SK-N-MC (cell line): ENCODE measurements around the gene RASSF3.
A peak's percentile ranks its signal among the peaks of the same experiment; 100 is the strongest.
"Not testable (repeated sequence)": the region's sequence is repeated elsewhere in the genome, so short reads cannot be mapped to it uniquely, and the experiment has no call there.

ENCODE experiments used
- DNase-seq: peaks from one replicate; pipeline ENCODE4 v3.0.0-alpha.2; 2011; ENCODE audit warnings: low read depth, low spot score
- H3K27ac ChIP-seq: fragments of 200-600 bp; sonication (generic); 2 replicates; pipeline ENCODE4 v1.5.1; 2016; ENCODE audit warnings: mixed run types
- H3K36me3 ChIP-seq: fragments of 200-600 bp; sonication (generic); 2 replicates; pipeline ENCODE4 v1.6.1; 2017; ENCODE audit warnings: antibody characterized with exemption, low read length, mixed read lengths; ENCODE audit not compliant: insufficient read depth
- H3K4me3 ChIP-seq: fragments of 200-600 bp; sonication (generic); 2 replicates; pipeline ENCODE4 v1.5.1; 2016
- H3K9ac ChIP-seq: fragments of 200-600 bp; sonication (generic); 2 replicates; pipeline ENCODE4 v1.8.0; 2017; ENCODE audit warnings: mixed run types, mixed read lengths; ENCODE audit not compliant: insufficient read length
- H3K9me3 ChIP-seq: fragments of 200-600 bp; sonication (generic); 2 replicates; pipeline ENCODE4 v1.6.1; 2017; ENCODE audit warnings: low read depth, mild to moderate bottlenecking, antibody characterized with exemption, low read length, moderate library complexity, mixed read lengths
- EZH2 ChIP-seq: fragments of 200-600 bp; sonication (generic); IDR thresholded peaks from one replicate; pipeline ENCODE4 v1.6.1; 2017; ENCODE audit warnings: antibody characterized with exemption
- FOXP2 ChIP-seq: optimal IDR thresholded peaks from 2 replicates; pipeline ENCODE3; 2011; ENCODE audit warnings: mild to moderate bottlenecking, moderate library complexity; ENCODE audit not compliant: insufficient read depth; ENCODE audit errors: extremely low read length, control extremely low read depth
- POLR2AphosphoS5 ChIP-seq: IDR thresholded peaks from 2 replicates; pipeline ENCODE4 v1.6.1; 2012; ENCODE audit warnings: mild to moderate bottlenecking, low read depth, low read length, borderline replicate concordance

The RASSF3 gene

GRCh38 chr12:64621257-64621942 is 11.1 kb downstream of the RASSF3 start:
- TF ChIP-seq FOXP2 = no peak
- no peak for TF ChIP-seq POLR2AphosphoS5
- TF ChIP-seq EZH2 = no peak

GRCh38 chr12:64624035-64624434 is 13.7 kb downstream of the RASSF3 start:
- Histone ChIP-seq H3K27ac (no peak overlapping the region), H3K9ac (no peak overlapping the region), H3K4me3 (no peak overlapping the region), H3K9me3 (no peaks in the 10 kb centered on the region), H3K36me3 (no peaks in the 10 kb centered on the region)
- TF ChIP-seq EZH2 = no peak
- TF ChIP-seq FOXP2 = no peak
- no peak for TF ChIP-seq POLR2AphosphoS5
- DNase-seq = no peak

More at GRCh38 chr12:64621257-64621942, 11.1 kb downstream of the RASSF3 start:
- H3K36me3 ChIP-seq = no peaks in the 10 kb centered on the region
- H3K9ac ChIP-seq = no peak overlapping the region
- no peaks in the 10 kb centered on the region for H3K9me3 ChIP-seq
- H3K27ac ChIP-seq = no peak overlapping the region
- no peak overlapping the region for H3K4me3 ChIP-seq
- DNase-seq = no peak

GRCh38 chr12:64625243-64626077 is 15.2 kb downstream of the RASSF3 start:
- TF ChIP-seq FOXP2 = no peak
- TF ChIP-seq EZH2 = no peak
- no peak for TF ChIP-seq POLR2AphosphoS5
- DNase-seq = peak; percentile 45
- 0 out of 2 replicates have a peak, but pooled peaks cover 5% of the 10 kb centered on the region for H3K36me3 ChIP-seq
- H3K9me3 ChIP-seq = no peaks in the 10 kb centered on the region
- H3K4me3 ChIP-seq = peak overlapping the region; percentile 56
- H3K9ac ChIP-seq = peak overlapping the region; percentile 8
- H3K27ac ChIP-seq = peak overlapping the region; percentile 73

GRCh38 chr12:64626588-64626987 is 16.3 kb downstream of the RASSF3 start:
- H3K9ac ChIP-seq, H3K4me3 ChIP-seq, DNase-seq, H3K9me3 ChIP-seq, H3K36me3 ChIP-seq, H3K27ac ChIP-seq: not testable (repeated sequence)

GRCh38 chr12:64627771-64628170 is 17.5 kb downstream of the RASSF3 start:
- Histone ChIP-seq H3K9ac (no peak overlapping the region), H3K4me3 (no peak overlapping the region), H3K27ac (no peak overlapping the region), H3K9me3 (peaks cover 3% of the 10 kb centered on the region; the same call in 1 of the 2 replicates), H3K36me3 (peaks cover 5% of the 10 kb centered on the region; the same call in 1 of the 2 replicates)
- no peak for TF ChIP-seq FOXP2
- TF ChIP-seq EZH2 = no peak
- TF ChIP-seq POLR2AphosphoS5 = no peak
- DNase-seq = no peak

- Histone ChIP-seq H3K9me3 (peaks cover 6% of the 10 kb centered on the region; the same call in 1 of the 2 replicates), H3K4me3 (no peak overlapping the region), H3K36me3 (peaks cover 5% of the 10 kb centered on the region; the same call in 1 of the 2 replicates), H3K9ac (no peak overlapping the region), H3K27ac (no peak overlapping the region)
- no peak for TF ChIP-seq POLR2AphosphoS5
- no peak for TF ChIP-seq EZH2
- no peak for TF ChIP-seq FOXP2
- DNase-seq = no peak
Measured at GRCh38 chr12:64631197-64631596, 20.9 kb downstream of the RASSF3 start.

- Histone ChIP-seq H3K9ac (no peak overlapping the region), H3K27ac (no peak overlapping the region), H3K9me3 (peaks cover 6% of the 10 kb centered on the region; the same call in 1 of the 2 replicates), H3K4me3 (no peak overlapping the region), H3K36me3 (peaks cover 5% of the 10 kb centered on the region; the same call in 1 of the 2 replicates)
- TF ChIP-seq FOXP2 = no peak
- TF ChIP-seq POLR2AphosphoS5 = no peak
- TF ChIP-seq EZH2 = no peak
- DNase-seq = no peak
Measured at GRCh38 chr12:64633011-64633939, 23.0 kb downstream of the RASSF3 start.

GRCh38 chr12:64633940-64634337 is 23.6 kb downstream of the RASSF3 start:
- H3K9ac ChIP-seq = no peak overlapping the region
- no peak for DNase-seq
- H3K4me3 ChIP-seq = no peak overlapping the region
- peaks cover 5% of the 10 kb centered on the region; the same call in 1 of the 2 replicates for H3K36me3 ChIP-seq
- H3K27ac ChIP-seq = no peak overlapping the region
- TF ChIP-seq EZH2 = no peak
- no peak for TF ChIP-seq POLR2AphosphoS5
- no peak for TF ChIP-seq FOXP2
- H3K9me3 ChIP-seq = peaks cover 6% of the 10 kb centered on the region; the same call in 1 of the 2 replicates
